Lung microvascular endothelial cell (primary cell): Measurements from ENCODE around the gene MRPS6. TPM values are rescaled to one million over a fixed set of nuclear protein-coding genes. Genes with fewer than 3 reads are reported as not detected.

Experiments used
- DNase-seq, 2 donors: peaks; one replicate each; pipeline versions ENCODE4 v3.0.0 to v3.0.0-alpha.2; 2010; ENCODE audit warnings: low read depth in 2 of 2
- total RNA-seq: library from RNA; depleted of rRNA; stranded (reverse); fragments of >200 nt; gene quantifications from 2 replicates; pipeline ENCODE4 v1.2.1, GENCODE V29; 2014

Gene MRPS6
- total RNA-seq, 1 donor from 2014 or later: 16.3 TPM

DNA sequence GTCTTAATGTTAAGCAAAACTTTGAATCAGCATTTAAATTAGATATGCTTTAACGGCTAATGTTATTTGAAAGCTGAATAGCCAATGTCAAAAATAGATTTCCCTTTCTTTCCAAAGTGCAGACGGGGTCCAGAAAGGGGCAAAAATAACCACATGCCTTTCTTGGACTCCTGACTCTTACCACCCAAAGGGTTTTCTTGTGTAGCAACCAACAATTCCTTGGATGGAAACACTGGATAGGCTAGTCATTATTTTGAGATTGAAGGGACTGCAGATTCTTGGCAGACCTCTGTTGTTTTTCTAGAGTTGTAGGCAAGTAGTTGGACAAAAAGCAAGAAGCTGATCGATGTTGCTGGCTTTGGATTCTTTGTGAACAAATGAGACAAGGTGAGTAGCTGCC lies 107.0 kb downstream of the MRPS6 start:
- DNase-seq: no peak

- no peak for DNase-seq
Observed at GRCh38 chr21:34180826-34181359, 107.5 kb downstream of the MRPS6 start.

DNA sequence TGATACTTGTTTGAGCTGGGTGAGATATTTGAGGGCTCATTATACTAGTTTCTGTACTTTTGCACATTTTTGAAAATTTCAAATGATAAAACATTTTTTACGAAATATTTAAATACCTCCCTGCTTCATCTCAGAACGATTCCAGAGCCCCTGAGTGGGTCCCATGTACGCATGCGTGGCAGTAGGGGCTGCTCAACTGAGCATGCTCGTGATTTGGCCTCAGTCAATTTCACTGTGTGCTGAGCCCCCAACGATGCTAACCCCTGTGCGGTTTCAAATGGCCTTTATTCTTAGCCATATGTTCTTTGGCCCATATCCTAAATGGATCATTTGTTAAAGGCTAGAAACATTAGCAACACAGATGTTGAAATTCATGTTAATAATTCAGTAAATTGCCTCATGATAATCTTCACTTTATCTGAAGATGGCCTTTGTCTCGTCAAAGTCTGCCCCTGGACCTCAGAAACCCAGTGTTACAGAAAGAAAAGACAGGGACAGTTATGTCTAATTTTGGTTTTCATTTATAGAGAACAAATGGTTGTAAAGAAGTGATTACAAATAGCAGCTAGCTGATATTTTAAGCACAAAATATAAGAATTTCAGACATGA lies 108.2 kb downstream of the MRPS6 start:
- no peak for DNase-seq

DNA sequence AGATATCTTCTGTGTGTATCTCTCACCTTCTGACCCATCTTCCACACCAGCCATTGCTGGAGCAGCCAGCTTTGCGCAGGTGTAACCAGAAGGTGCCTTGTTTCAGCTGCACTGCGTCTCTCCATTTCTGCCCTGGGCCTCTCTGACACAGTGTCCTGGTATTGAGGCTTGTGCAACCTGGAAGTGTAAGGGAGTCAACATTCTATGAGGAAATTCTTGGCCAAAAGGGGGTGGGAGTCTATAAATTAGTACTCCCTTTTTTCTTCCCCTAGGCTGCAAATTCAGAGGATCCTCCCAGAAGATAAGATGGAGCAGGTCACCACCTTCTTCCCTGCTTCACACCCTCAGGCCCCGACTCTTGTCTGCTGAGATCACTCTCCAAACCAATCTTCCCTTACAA lies 109.1 kb downstream of the MRPS6 start:
- DNase-seq: no peak

DNA sequence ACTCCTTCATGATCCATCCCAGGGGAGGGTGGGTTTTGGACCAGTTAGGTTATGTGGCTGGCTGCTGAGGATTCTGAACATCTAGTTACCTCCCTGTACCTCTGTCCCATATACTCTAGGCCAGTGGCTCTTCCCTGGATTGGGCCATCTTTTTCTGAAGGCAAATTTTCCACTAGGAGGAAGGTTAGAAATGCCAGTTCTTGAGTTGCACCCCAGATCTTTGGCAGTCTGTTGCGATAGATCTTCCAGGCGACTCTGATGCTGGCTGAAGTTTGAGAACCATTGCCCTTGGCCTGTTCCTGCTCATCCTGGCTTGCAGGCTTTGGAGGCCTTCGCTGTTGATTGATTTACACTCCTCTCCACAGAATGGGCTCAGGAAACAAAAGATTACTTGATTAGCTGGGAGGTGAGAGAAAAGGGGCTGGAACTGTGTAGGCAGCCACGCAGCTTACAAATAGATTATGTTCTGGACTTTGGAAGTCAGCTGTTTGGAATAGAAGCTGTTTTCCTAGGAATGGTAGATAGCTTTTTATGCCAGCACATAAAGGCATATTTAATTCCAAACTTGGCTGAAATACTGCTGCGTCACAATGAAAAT lies 110.1 kb downstream of the MRPS6 start:
- DNase-seq: no peak

DNA sequence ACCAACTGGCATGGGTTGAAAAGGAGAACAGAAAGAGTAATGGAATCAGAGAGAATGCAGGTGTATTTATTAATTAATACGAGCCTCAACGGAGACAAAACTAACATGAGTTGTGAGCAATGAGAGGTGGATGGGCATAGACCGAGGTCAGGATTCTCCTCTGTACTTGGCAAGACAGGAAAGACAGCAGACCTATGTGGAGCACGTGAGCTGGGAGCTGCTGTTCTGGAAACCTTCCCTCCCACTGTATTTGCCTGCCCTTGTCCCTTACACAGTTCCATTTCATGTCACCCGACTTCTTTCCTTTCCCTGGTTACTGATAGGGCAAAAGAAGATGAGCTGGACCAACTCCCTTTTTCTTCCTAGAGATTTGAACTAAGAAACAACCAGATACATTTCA lies 110.9 kb downstream of the MRPS6 start:
- no peak for DNase-seq

DNA sequence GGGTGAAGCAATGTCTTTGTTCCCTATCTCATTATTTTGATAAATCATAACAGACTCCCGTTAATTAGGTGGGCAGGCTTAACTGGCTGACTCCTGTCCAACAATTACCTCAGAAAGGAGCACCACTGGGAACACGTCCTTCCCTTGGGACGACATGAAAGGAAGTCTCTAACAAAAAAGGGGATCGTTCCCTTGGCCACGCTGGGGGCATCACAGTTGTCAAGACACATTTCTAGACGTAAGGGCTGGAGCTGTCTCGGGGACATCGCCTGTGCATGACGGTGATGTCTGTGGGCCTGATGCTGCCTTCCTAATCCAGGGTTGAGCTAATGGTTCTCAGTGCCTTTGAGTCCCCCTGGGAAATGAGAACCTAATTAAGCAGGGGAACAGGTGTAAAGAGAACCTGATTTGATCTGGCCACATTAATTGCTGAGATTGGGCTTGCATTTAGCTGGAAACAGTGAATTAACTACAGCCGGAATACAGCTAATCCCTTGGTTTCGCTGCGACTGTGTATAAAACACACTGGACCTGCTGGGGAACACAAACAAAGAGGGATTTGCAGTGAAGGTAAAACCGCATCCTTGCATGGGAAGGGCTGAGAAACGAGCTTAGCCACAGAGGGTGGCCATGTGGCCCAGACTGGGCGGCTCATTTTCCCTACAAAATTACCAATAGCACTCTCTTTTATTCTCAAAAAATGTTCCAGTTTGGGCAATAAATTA lies 111.8 kb downstream of the MRPS6 start:
- DNase-seq: no peak

- no peak for DNase-seq
Observed at GRCh38 chr21:34186109-34186719, 112.8 kb downstream of the MRPS6 start.

GRCh38 chr21:34187935-34188334 lies 114.6 kb downstream of the MRPS6 start:
- no peak for DNase-seq

DNA sequence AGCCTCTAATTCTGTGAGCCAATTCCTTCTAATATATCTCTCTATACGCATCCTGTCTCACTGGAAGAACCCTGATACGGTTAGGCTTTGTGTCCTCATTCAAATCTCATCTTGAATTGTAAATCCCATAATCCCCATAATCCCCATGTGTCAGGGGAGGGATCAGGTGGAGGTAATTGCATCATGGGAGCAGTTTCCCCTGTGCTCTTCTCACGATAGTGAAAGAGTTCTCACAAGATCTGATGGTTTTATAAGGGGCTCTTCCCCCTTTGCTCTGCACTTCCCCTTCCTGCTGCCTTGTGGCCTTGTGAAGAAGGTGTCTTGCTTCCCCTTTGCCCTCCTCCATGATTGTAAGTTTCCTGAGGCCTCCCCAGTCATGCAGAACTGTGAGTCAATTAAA lies 116.1 kb downstream of the MRPS6 start:
- no peak for DNase-seq

DNA sequence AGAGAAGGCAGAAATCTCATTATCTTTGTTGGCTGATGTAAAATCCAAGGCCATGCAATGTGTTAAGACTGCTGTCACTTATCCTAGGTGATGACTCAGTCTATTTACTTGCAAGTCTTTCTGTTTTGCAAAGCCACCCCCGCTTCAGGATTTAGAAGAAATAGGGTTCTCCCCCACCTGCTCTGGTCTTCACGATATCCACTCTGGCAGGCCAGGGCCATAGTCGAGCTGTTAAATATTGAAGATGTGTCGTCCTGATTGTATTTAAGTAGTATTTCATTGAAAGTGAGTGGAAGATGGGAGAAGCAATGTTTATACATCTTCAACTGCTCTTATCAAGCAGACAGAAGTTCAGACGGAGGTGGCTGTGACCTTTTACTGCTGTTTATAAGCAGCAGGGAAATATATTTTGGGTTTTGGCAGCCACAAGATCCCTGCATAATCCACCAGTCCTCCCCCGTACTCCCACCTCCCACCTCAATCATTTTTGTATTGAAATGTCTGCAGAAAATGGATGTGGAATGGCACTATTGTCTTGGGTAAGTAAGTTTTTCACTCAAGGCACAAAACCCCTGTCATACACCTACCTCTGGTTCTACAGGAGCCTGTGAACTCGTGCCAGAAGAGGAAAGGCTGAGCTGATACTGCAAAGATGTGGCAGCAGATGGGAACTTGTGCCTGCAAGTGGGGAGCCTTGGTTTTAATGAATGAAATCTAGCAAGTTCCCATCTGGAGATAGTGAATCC lies 117.4 kb downstream of the MRPS6 start:
- DNase-seq: no peak

DNA sequence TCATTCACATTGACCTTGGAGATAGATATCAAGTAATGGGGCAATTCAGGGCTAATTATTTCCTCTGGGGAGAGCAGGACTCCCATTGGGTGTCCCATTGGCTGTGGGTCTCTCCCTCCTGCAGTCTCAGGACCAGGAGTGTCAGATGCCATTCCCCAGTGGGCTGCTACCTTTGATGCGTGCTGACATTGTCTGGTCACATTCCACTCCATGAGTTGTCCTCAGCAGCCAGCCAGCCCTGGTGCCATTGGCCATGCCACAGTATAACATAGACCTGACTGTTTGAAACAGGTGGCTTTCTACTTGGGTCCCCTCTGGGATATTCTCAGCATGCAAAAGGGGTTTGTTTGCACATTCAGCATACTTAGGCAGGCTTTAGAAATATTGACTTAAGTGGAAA lies 118.5 kb downstream of the MRPS6 start:
- DNase-seq: no peak

Other genes with a start within 250 kb of the MRPS6 start
- 172 and 192 TPM in 2 replicates for gene ATP5PO, start 157.8 kb upstream of the MRPS6 start, total RNA-seq
- 8.5 and 39.7 TPM in 2 replicates for gene SLC5A3, start within 50 bp of the MRPS6 start, total RNA-seq